Measurements from ENCODE around the gene KLB.
A peak's percentile ranks its signal among the peaks of the same experiment; 100 is the strongest.

Gene KLB

DNA sequence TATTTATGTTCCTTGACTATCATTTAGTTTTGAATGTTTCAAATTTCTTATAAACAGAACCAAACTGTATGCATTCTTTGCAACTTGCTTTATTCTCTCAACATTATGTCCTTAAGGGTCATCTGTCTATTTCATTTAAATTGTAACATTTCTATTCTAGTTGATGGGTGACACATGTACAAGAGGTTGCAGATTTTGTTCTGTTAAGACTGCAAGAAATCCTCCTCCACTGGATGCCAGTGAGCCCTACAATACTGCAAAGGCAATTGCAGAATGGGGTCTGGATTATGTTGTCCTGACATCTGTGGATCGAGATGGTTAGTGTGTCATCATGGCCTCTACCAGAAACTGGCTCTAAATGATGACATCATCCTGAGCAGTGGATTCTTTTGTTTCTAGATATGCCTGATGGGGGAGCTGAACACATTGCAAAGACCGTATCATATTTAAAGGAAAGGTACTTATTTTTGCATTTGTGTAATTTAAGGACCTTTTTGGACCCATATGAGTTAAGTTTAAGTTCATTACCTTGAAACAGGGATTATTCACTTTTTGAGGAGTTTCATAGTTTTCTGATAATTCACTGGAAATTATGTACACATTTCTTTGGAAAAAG is 58.3 kb downstream of the KLB start:
- DNase-seq, result no peak
- Mint-ChIP-seq H3K27me3 (no peaks in the 10 kb centered on the region), H3K4me1 (peaks cover 19% of the 10 kb centered on the region), H3K36me3 (peaks cover 14% of the 10 kb centered on the region), H3K9me3 (no peaks in the 10 kb centered on the region), H3K27ac (no peak overlapping the region), H3K4me3 (no peak overlapping the region)
- CTCF ChIA-PET, result interaction anchor here (1.0 kb wide), 1 partner anchor 562 kb away, joined by 3 read pairs; no protein-coding TSS in a partner anchor

DNA sequence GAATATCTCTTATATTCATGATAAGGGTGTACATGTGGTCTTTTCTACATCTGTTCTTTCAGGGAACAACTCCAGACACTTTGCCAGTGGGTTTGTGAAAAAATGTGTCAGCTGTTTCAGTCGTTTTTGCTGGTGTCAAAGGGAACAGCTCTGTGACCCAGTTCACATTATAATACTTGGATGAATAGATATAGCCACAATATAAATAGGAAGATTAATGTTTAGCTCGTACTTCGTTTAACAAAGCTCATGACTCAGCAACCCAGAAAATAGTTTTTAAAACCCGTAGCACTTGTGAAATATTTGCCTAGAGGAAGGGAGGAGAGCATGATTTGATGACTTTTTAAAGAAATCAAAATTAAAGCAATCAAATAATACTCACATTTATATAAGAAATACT is 60.0 kb downstream of the KLB start:
- no peak for DNase-seq
- H3K36me3 Mint-ChIP-seq, result peaks cover 13% of the 10 kb centered on the region
- no peak overlapping the region for H3K4me3 Mint-ChIP-seq
- H3K9me3 Mint-ChIP-seq, result no peaks in the 10 kb centered on the region
- CTCF ChIA-PET, result no interaction called here
- no peak overlapping the region for H3K27ac Mint-ChIP-seq
- H3K4me1 Mint-ChIP-seq, result peaks cover 6% of the 10 kb centered on the region
- H3K27me3 Mint-ChIP-seq, result no peaks in the 10 kb centered on the region

DNA sequence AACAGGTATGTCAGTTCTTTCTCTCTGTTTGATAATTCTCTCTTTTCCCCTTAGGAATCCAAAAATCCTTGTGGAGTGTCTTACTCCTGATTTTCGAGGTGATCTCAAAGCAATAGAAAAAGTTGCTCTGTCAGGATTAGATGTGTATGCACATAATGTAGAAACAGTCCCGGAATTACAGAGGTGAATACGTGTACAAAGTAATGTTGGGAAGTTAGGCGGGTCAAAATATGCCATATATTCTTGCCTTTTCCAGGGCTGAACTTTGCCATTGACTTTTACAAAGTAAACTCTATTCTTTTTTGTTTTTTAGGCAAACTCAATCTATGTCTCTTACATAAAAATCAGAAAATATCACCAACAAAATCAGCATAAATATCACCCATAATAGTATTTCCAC is 60.7 kb downstream of the KLB start:
- CTCF ChIA-PET, result no interaction called here
- no peak for DNase-seq
- Mint-ChIP-seq H3K36me3 (peaks cover 13% of the 10 kb centered on the region), H3K27me3 (no peaks in the 10 kb centered on the region), H3K4me3 (no peak overlapping the region), H3K4me1 (peaks cover 6% of the 10 kb centered on the region), H3K9me3 (no peaks in the 10 kb centered on the region), H3K27ac (peak overlapping the region; percentile 45)

DNA sequence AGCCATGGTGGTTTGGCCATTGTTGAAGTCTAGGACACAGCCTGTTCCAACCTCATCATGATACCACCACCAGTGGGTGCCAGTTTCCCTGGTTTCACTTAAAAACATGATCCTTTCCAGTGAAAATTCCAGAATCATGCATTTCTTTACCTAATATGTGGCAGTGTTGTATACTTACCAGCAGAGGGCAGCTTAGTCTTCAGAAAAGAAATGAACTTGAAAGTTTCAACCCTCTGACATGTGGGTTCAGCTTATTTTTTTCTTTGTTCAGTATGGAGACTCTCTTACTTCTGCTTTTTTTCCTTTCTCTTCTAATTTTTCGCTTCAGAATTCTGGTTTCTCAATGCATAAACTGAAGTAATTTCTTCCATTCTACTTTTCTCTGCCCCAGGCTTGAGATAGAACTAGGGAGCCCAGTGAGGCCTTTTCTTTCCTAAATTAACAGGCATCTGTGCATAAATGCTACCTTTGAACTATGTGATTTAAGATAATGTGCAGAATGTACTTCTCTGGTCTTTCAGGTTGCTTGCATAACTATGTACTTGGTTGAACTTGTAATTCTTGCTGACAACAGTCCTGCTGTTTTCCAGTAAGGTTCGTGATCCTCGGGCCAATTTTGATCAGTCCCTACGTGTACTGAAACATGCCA is 62.8 kb downstream of the KLB start:
- no peak overlapping the region for H3K27ac Mint-ChIP-seq
- H3K27me3 Mint-ChIP-seq, result no peaks in the 10 kb centered on the region
- no peaks in the 10 kb centered on the region for H3K9me3 Mint-ChIP-seq
- H3K4me3 Mint-ChIP-seq, result no peak overlapping the region
- DNase-seq, result peak; percentile 36
- peaks cover 9% of the 10 kb centered on the region for H3K36me3 Mint-ChIP-seq
- CTCF ChIA-PET, result interaction anchor here (0.6 to 1.8 kb wide), 19 partner anchors 9 to 856 kb away, joined by 3 to 14 read pairs (median 3); partner anchors contain the start of genes PDS5A, RFC1 and SMIM14
- H3K4me1 Mint-ChIP-seq, result peaks cover 6% of the 10 kb centered on the region

DNA sequence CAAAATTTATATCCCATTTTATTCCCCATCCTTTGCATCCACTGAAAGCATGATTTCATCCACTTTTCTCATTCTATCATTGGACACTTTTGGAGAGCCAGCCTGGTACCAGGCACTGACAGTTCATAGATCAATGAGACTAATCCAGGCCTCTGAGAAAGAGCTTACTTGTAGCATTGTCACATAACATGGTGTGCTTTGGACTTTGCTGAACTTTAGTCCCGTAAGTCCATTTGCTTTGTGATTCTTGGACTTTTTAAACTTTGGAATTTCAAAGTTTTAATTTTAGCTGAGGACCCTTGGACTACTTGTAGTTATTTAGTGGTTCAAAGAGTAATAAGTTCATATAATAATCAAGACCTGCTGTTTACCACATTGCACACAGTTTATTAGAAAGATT is 63.7 kb downstream of the KLB start:
- H3K4me1 Mint-ChIP-seq, result peaks cover 6% of the 10 kb centered on the region
- CTCF ChIA-PET, result interaction anchor here (0.7 to 1.8 kb wide), 2 partner anchors 10 to 22 kb away, joined by 4 to 5 read pairs; no protein-coding TSS in a partner anchor
- H3K4me3 Mint-ChIP-seq, result no peak overlapping the region
- no peak for DNase-seq
- H3K9me3 Mint-ChIP-seq, result no peaks in the 10 kb centered on the region
- peaks cover 6% of the 10 kb centered on the region for H3K36me3 Mint-ChIP-seq
- H3K27me3 Mint-ChIP-seq, result no peaks in the 10 kb centered on the region
- no peak overlapping the region for H3K27ac Mint-ChIP-seq

DNA sequence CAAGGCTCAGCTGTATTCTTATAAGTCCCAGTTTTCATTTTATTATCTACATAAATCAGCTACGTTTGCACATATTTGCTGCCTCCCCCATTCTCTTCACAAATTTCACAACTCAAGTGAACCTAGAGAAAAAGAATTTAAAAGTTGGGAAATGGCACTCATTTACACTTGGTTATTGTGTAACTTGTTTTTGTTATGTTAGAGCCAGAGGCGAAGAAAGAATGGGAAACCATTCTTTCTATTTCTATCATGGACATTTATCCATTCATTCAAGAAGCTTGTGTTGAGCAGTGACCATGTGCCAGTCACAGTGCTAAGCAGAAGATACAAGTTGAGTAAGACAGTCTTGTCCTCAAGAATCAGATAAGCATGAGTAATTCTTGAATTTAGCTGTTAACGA is 65.7 kb downstream of the KLB start:
- Mint-ChIP-seq H3K4me3 (no peak overlapping the region), H3K4me1 (peaks cover 6% of the 10 kb centered on the region), H3K36me3 (peaks cover 11% of the 10 kb centered on the region), H3K9me3 (no peaks in the 10 kb centered on the region), H3K27ac (no peak overlapping the region), H3K27me3 (no peaks in the 10 kb centered on the region)
- no peak for DNase-seq
- CTCF ChIA-PET, result no interaction called here

DNA sequence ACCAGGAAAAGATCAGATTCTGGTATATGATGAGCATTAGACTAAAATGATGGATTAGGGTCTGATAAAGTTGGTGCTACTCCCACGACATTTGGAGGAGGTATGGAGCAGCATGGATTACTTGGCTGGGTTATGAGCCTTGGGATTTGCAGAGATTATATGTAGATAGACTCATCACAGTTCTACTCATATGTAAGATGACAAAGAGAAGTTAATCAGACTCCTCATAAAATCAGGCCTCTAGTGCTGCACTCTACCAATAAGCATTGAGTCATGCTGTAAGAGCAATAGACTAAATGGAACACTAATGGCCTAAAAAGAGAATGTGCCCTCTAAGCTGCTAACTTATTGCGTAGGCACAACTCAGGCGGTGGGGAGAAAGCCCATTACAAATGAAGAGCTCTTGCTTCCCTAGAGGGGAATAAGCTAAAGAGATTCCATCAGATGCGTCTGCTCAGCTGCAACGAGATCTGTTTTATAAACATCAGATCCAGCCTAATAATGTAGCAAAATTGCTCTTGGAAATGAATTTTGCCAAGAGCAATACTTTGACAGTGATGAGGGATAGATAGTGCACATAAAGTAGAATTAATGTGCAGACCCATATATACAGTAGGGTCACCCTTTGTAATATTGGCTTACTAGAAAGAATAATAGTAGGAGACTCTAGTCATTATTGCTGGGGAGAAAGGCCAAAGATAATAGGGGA is 69.6 kb downstream of the KLB start:
- peaks cover 7% of the 10 kb centered on the region for H3K36me3 Mint-ChIP-seq
- H3K9me3 Mint-ChIP-seq, result no peaks in the 10 kb centered on the region
- H3K27me3 Mint-ChIP-seq, result no peaks in the 10 kb centered on the region
- H3K4me1 Mint-ChIP-seq, result no peaks in the 10 kb centered on the region
- no peak overlapping the region for H3K4me3 Mint-ChIP-seq
- H3K27ac Mint-ChIP-seq, result no peak overlapping the region
- no peak for DNase-seq
- CTCF ChIA-PET, result no interaction called here

DNA sequence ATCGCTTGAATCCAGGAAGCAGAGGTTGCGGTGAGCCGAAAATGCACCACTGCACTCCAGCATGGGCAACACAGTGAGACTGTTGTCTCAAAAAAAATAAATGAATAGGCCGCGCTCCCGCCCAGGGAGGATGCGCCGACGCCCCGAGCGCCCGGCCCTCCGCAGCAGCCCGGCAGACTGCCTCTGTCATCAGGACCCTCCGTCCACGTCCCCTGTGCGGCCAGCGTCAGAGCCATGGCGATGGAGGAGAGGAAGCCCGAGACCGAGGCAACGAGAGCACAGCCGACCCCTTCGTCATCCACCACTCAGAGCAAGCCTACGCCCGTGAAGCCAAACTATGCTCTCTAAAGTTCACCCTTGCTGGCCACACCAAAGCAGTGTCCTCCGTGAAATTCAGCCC is 73.5 kb downstream of the KLB start:
- Mint-ChIP-seq H3K9me3 (no peaks in the 10 kb centered on the region), H3K36me3 (peaks cover 5% of the 10 kb centered on the region), H3K4me3 (no peak overlapping the region), H3K27ac (no peak overlapping the region), H3K27me3 (no peaks in the 10 kb centered on the region), H3K4me1 (no peaks in the 10 kb centered on the region)
- DNase-seq, result no peak
- CTCF ChIA-PET, result interaction anchor here (0.8 kb wide), 1 partner anchor 278 kb away, joined by 4 read pairs; no protein-coding TSS in a partner anchor

DNA sequence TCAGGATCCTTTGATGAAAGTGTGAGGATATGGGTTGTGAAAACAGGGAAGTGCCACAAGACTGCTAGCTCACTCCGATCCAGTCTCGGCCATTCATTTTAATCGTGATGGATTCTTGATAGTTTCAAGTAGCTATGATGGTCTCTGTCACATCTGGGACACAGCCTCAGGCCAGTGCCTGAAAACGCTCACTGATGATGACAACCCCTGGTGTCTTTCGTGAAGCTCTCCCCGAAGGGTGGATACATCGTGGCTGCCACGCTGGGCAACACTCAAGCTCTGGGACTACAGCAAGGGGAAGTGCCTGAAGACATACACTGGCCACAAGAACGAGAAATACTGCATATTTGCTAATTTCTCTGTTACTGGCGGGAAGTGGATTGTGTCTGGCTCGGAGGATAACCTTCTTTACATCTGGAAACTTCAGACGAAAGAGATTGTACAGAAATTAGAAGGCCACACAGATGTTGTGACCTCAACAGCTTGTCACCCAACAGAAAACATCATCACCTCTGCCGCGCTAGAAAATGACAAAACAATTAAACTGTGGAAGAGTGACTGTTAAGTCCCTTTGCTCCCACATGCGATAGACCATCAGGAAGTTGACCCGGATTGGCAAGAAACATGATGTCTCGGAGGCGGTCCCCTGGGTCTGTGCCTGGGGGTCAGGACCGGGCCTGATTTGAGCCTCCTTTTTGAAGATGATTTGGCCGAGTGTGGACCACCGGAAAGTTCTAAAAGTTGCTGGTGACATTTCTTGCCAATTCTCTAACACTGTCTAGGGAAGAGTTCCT is 74.4 kb downstream of the KLB start:
- H3K4me1 Mint-ChIP-seq, result no peaks in the 10 kb centered on the region
- H3K4me3 Mint-ChIP-seq, result no peak overlapping the region
- DNase-seq, result no peak
- H3K9me3 Mint-ChIP-seq, result no peaks in the 10 kb centered on the region
- H3K36me3 Mint-ChIP-seq, result peaks cover 5% of the 10 kb centered on the region
- H3K27me3 Mint-ChIP-seq, result no peaks in the 10 kb centered on the region
- H3K27ac Mint-ChIP-seq, result no peak overlapping the region
- CTCF ChIA-PET, result no interaction called here

DNA sequence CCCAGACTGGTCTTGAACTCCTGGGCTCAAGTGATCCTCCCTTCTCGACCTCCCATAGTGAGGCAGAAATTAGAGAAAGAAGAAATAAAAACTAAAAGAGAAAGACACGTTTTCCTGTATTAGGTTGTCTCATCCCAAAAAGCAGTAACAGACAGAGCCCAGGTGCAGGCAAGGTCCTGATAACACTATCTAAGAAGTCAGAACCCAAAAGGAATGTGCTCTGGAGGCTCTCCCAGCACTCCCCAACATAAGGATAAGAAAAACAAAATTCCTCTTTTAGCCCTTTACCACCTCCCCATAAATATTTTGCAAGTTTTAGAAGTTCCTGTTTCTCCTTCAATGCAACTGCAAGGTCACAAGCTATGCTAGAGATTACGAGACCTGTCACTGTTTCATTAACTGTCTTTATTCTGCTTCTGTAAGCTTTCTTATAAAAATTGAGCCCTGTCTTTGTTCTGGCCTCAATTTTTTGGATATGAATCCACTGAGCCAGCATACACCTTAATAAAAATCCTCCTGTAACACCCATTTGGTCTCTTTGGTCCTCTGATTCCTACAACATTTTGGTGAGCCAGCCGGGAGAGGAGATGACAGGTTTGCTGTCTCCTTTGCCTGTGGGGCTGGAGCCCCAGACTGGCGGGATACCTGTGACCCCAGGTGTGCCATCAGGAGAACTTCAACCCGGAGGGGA is 78.0 kb downstream of the KLB start:
- Mint-ChIP-seq H3K27ac (no peak overlapping the region), H3K4me3 (no peak overlapping the region), H3K9me3 (no peaks in the 10 kb centered on the region), H3K4me1 (no peaks in the 10 kb centered on the region), H3K36me3 (no peaks in the 10 kb centered on the region), H3K27me3 (no peaks in the 10 kb centered on the region)
- no peak for DNase-seq
- CTCF ChIA-PET, result no interaction called here

DNA sequence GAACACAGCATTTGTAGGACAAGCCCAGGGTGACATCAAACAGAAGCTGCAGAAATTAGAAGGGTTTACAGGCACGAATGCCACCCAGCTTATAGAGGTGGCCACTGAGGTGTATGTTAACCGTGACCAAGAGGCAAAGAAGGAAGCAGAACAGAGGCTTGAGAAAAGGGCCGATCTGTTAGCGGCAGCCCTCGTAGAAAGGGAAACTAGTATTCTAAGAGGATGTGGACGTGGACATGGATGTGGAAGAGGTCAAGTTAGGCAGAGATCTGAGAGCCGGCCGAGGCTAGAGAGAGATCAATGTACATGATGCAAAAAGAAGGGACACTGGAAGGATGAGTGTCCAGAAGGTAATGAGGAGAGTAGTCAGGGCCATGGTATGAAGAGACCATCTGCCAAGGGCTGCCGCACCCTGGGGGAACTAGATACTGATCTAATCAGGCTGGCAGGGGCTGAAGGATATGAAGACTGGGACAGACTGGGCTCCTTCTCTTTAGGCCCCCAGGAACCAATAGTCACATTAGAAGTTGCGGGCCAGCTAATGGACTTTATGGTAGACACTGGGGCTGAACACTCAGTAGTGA is 79.6 kb downstream of the KLB start:
- Mint-ChIP-seq H3K4me3 (no peak overlapping the region), H3K27ac (no peak overlapping the region), H3K4me1 (no peaks in the 10 kb centered on the region), H3K36me3 (no peaks in the 10 kb centered on the region), H3K27me3 (no peaks in the 10 kb centered on the region), H3K9me3 (no peaks in the 10 kb centered on the region)
- CTCF ChIA-PET, result no interaction called here
- no peak for DNase-seq

DNA sequence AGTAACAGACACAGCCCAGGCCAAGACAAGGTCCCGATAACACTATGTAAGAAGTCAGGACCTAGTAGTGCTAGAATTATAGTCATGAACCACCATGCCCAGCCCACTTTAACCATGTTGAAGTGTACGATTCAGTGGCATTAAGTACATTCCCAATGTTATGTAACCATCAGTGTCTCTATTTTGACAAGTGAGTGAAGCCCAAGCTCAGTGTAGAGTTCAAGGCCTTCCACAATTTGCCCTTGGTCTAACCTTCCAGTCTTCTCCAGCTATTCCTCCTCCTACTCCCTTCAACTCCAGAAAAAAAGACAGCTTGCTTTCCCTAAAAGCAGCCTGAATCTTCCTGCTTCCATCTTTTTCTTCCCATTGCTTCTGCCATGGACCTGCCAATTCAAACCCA is 83.6 kb downstream of the KLB start:
- no peaks in the 10 kb centered on the region for H3K9me3 Mint-ChIP-seq
- H3K36me3 Mint-ChIP-seq, result no peaks in the 10 kb centered on the region
- H3K4me1 Mint-ChIP-seq, result no peaks in the 10 kb centered on the region
- H3K27me3 Mint-ChIP-seq, result no peaks in the 10 kb centered on the region
- H3K27ac Mint-ChIP-seq, result no peak overlapping the region
- no peak for DNase-seq
- CTCF ChIA-PET, result no interaction called here
- no peak overlapping the region for H3K4me3 Mint-ChIP-seq

DNA sequence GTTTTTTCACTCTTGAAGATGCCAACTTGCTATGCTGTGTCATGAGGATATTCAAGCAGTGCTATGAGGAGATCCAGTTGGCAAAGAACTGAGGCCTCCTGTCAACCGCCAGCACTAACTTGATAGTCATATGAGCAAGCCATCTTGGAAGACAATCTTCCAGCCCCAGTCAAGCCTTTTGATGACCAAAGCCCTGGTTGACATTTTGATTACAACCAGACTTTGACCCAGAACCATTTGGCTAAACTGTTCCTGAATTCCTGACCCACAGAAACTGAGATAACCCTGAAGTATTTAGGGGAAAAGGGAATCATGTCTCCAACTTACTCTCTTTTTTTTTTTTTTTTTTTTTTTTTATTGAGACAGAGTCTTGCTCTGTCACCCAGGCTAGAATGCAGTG is 87.6 kb downstream of the KLB start:
- no peaks in the 10 kb centered on the region for H3K27me3 Mint-ChIP-seq
- DNase-seq, result no peak
- no peaks in the 10 kb centered on the region for H3K9me3 Mint-ChIP-seq
- no peak overlapping the region for H3K27ac Mint-ChIP-seq
- no peak overlapping the region for H3K4me3 Mint-ChIP-seq
- no peaks in the 10 kb centered on the region for H3K4me1 Mint-ChIP-seq
- CTCF ChIA-PET, result no interaction called here
- peaks cover 4% of the 10 kb centered on the region for H3K36me3 Mint-ChIP-seq

Data from activated naive CD4-positive, alpha-beta T cell treated with anti-CD3 and anti-CD28 coated beads, Interleukin-2, amount 10 ng/mL, durations not matched to agents 7 days and 5 days (primary cell).